SK-N-SH (cell line): ENCODE data around the gene PRPF40A. TPM values are rescaled to one million over a fixed set of nuclear protein-coding genes. Genes with fewer than 3 reads are reported as not detected.
"Not testable (repeated sequence)": the region's sequence is repeated elsewhere in the genome, so short reads cannot be mapped to it uniquely, and the experiment has no call there.

Experiments
- CTCF ChIA-PET: fragments of 300-600, 350-600 bp; formaldehyde crosslinking; extraction: SDS; loops from one replicate; lab custom pipeline; 2021; lab: Yijun Ruan, JAX
- POLR2A ChIA-PET: fragments of 350-600 bp; sonication (Branson Sonifier 250); formaldehyde crosslinking; extraction: SDS; loops from one replicate; lab custom pipeline; 2020; ENCODE audit warnings: antibody characterized with exemption, inconsistent platforms; lab: Yijun Ruan, JAX
- DNase-seq: peaks from one replicate; pipeline ENCODE4 v3.0.0; 2012
- H2AFZ ChIP-seq: fragments of 200-600 bp; sonication (generic); 2 replicates; pipeline ENCODE4 v1.8.1; 2016; ENCODE audit warnings: antibody characterized with exemption, mild to moderate bottlenecking, low read depth
- H3F3A ChIP-seq: fragments of 200-600 bp; sonication (generic); replicated peaks from 2 replicates; pipeline ENCODE3; 2016; ENCODE audit warnings: antibody characterized with exemption, mild to moderate bottlenecking; ENCODE audit not compliant: insufficient read depth
- H3K27ac ChIP-seq, 2 experiments: fragments of 200-500 bp in 1 of 2; fragments of 200-600 bp in 1 of 2; sonication (Bioruptor generic) in 1 of 2; sonication (generic), shearing (Covaris generic) in 1 of 2; 2 replicates each; pipeline versions ENCODE4 v1.5.1 to v1.6.1; 2014 to 2016; ENCODE audit warnings: low read depth in 2 of 2, inconsistent platforms in 1 of 2, low read length in 1 of 2, mild to moderate bottlenecking in 1 of 2, mixed read lengths in 1 of 2
- H3K27me3 ChIP-seq: fragments of 200-600 bp; sonication (generic), shearing (Covaris generic); 2 replicates; pipeline ENCODE4 v1.6.1; 2016; ENCODE audit warnings: mixed run types; ENCODE audit not compliant: insufficient read depth
- H3K36me3 ChIP-seq, 2 experiments: fragments of 200-500 bp in 1 of 2; fragments of 200-600 bp in 1 of 2; sonication (Bioruptor generic) in 1 of 2; sonication (generic) in 1 of 2; replicated peaks in 1 of 2; 2 replicates each; pipeline versions ENCODE3 to v1.5.1; 2014 to 2016; ENCODE audit warnings: low read length in 1 of 2, mild to moderate bottlenecking in 1 of 2; ENCODE audit not compliant: insufficient read depth in 2 of 2, control insufficient read depth in 1 of 2
- H3K4me1 ChIP-seq, 2 experiments: fragments of 200-500 bp in 1 of 2; fragments of 200-600 bp in 1 of 2; sonication (Bioruptor generic) in 1 of 2; sonication (generic), shearing (Covaris generic) in 1 of 2; 2 replicates each; pipeline versions ENCODE4 v1.5.1 to v1.6.1; 2014 to 2016; ENCODE audit warnings: low read depth in 1 of 2, low read length in 1 of 2, mixed run types in 1 of 2; ENCODE audit not compliant: insufficient read depth in 2 of 2, control insufficient read depth in 1 of 2
- H3K4me2 ChIP-seq: fragments of 200-600 bp; sonication (generic), shearing (Covaris generic); 2 replicates; pipeline ENCODE4 v1.6.1; 2017; ENCODE audit warnings: mixed run types
- H3K4me3 ChIP-seq, 2 experiments: fragments of 200-500 bp in 1 of 2; fragments of 200-600 bp in 1 of 2; sonication (Bioruptor generic) in 1 of 2; sonication (generic), shearing (Covaris generic) in 1 of 2; 2 replicates each; pipeline versions ENCODE4 v1.5.1 to v1.8.1; 2014 to 2016; ENCODE audit warnings: low read depth in 2 of 2, inconsistent platforms in 1 of 2, low read length in 1 of 2, mild to moderate bottlenecking in 1 of 2, mixed read lengths in 1 of 2, moderate library complexity in 1 of 2
- H3K79me2 ChIP-seq: fragments of 200-600 bp; sonication (generic); 2 replicates; pipeline ENCODE4 v1.8.1; 2017; ENCODE audit warnings: mild to moderate bottlenecking; ENCODE audit not compliant: insufficient read depth
- H3K9ac ChIP-seq: fragments of 200-600 bp; sonication (generic); 2 replicates; pipeline ENCODE4 v1.6.1; 2017; ENCODE audit warnings: mixed run types
- H3K9me2 ChIP-seq: fragments of 200-600 bp; sonication (generic); 2 replicates; pipeline ENCODE4 v1.6.1; 2017; ENCODE audit warnings: mixed run types
- H3K9me3 ChIP-seq: fragments of 200-600 bp; sonication (generic); 2 replicates; pipeline ENCODE4 v1.6.1; 2017; ENCODE audit warnings: mixed run types, mild to moderate bottlenecking, moderate library complexity
- H4K20me1 ChIP-seq: fragments of 200-600 bp; sonication (generic); 2 replicates; pipeline ENCODE4 v1.6.1; 2017; ENCODE audit warnings: mild to moderate bottlenecking, mixed run types; ENCODE audit not compliant: insufficient read depth
- CHD2 ChIP-seq: fragments of 150-350 bp; IDR thresholded peaks from 2 replicates; pipeline ENCODE4 v1.6.1; 2018; ENCODE audit warnings: low read length; ENCODE audit not compliant: partially characterized antibody
- CTCF ChIP-seq: fragments of 200-600 bp; sonication (generic); IDR thresholded peaks from 2 replicates; pipeline ENCODE4 v1.6.1; 2017; ENCODE audit warnings: antibody characterized with exemption, mild to moderate bottlenecking, moderate library complexity
- ELF1 ChIP-seq: IDR thresholded peaks from 2 replicates; pipeline ENCODE4 v1.4.0; 2012
- EP300 ChIP-seq, 2 experiments: IDR thresholded peaks; 2 replicates each; pipeline versions ENCODE4 v1.4.0 to v1.6.1; 2012; ENCODE audit warnings: borderline replicate concordance in 1 of 2, low read depth in 1 of 2, low read length in 1 of 2
- EZH2phosphoT487 ChIP-seq: fragments of 200-600 bp; sonication (generic); IDR thresholded peaks from 2 replicates; pipeline ENCODE4 v1.6.1; 2017; ENCODE audit warnings: low read depth, mixed run types, mild to moderate bottlenecking, antibody characterized with exemption, moderate library complexity, borderline replicate concordance
- GABPA ChIP-seq: IDR thresholded peaks from 2 replicates; pipeline ENCODE4 v1.4.0; 2012; ENCODE audit warnings: low read depth, mild to moderate bottlenecking
- IRF3 ChIP-seq: fragments of 150-350 bp; IDR thresholded peaks from 2 replicates; pipeline ENCODE4 v1.6.1; 2016; ENCODE audit warnings: mild to moderate bottlenecking, low read depth, low read length
- JUND ChIP-seq: IDR thresholded peaks from 2 replicates; pipeline ENCODE4 v1.4.0; 2012
- MEF2A ChIP-seq: IDR thresholded peaks from 2 replicates; pipeline ENCODE4 v1.4.0; 2012; ENCODE audit warnings: low read depth, borderline replicate concordance
- NRF1 ChIP-seq: IDR thresholded peaks from 2 replicates; pipeline ENCODE4 v1.6.1; 2012; ENCODE audit warnings: low read depth, mild to moderate bottlenecking, low read length
- POLR2AphosphoS5 ChIP-seq: IDR thresholded peaks from 2 replicates; pipeline ENCODE4 v1.6.1; 2012; ENCODE audit warnings: low read depth, low read length
- RAD21 ChIP-seq: IDR thresholded peaks from 2 replicates; pipeline ENCODE4 v1.6.1; 2012; ENCODE audit warnings: mild to moderate bottlenecking, low read length
- SIN3A ChIP-seq: IDR thresholded peaks from 2 replicates; pipeline ENCODE4 v1.6.1; 2012; ENCODE audit warnings: low read depth, mild to moderate bottlenecking, low read length, moderate library complexity, borderline replicate concordance
- TEAD4 ChIP-seq: IDR thresholded peaks from 2 replicates; pipeline ENCODE4 v1.4.0; 2012; ENCODE audit warnings: mild to moderate bottlenecking, borderline replicate concordance; ENCODE audit not compliant: insufficient read depth
- USF1 ChIP-seq: IDR thresholded peaks from 2 replicates; pipeline ENCODE4 v1.4.0; 2012; ENCODE audit warnings: low read depth, borderline replicate concordance
- WGBS: methylation state at CpG from one replicate; pipeline ENCODE4 v1.1.6; 2017; ENCODE audit warnings: low lambda C conversion rate; 5-methylcytosine and 5-hydroxymethylcytosine counted together
- polyA plus RNA-seq, 3 experiments: library from polyadenylated mRNA; depleted of rRNA; stranded (reverse); fragments of >200 nt; gene quantifications; 2 replicates each; pipeline ENCODE4 v1.2.3, GENCODE V29; 2012
- TF ChIP-seq, protein P1 (sequence below): IDR thresholded peaks from 2 replicates; pipeline ENCODE4 v1.4.0; 2012; ENCODE audit warnings: low read depth
- TF ChIP-seq, protein P2 (sequence below): IDR thresholded peaks from 2 replicates; pipeline ENCODE4; 2012

Gene PRPF40A
- polyA plus RNA-seq, 1 of the 3 experiments (the other 2 are of a cell fraction), result 55.8 TPM

DNA sequence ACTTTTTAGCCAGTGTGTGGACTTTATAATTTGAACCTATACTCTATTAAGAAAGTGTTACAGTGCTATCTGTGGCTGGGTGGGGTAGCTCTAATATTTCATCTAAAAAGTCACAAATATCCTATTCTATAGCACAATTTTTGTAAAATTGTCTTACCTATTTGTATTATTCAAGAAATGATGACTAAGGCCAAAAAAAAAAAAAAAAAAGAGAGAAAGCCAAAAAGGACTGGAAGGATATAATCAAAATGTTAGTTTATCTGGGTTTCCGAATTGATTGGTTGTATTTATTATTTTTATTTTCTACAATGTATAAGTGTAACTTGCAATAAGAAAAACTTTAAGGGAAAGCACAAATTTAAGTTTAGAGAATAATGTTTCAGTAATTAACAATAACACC is 6.7 kb upstream of the PRPF40A start:
- POLR2A ChIA-PET, result no interaction called here
- Histone ChIP-seq H2AFZ (no peak overlapping the region), H3K27me3 (no peaks in the 10 kb centered on the region), H3K9ac (no peak overlapping the region), H3K27ac (no peak overlapping the region), H3F3A (peaks cover 4% of the 10 kb centered on the region), H3K4me1 (no peaks in the 10 kb centered on the region; a peak in 2 of 4 replicates), H3K9me3 (no peaks in the 10 kb centered on the region), H3K4me3 (no peak overlapping the region), H3K4me2 (no peak overlapping the region), H3K79me2 (peaks cover 89% of the 10 kb centered on the region), H3K9me2 (no peaks in the 10 kb centered on the region), H4K20me1 (peaks cover 3% of the 10 kb centered on the region; the same call in 1 of the 2 replicates), H3K36me3 (peaks cover 15 to 20% of the 10 kb centered on the region in 2 experiments)
- 96% methylated on average over 1 of the region's 1 CpG for WGBS
- TF ChIP-seq CTCF (no peak), POLR2AphosphoS5 (no peak), RAD21 (no peak), CHD2 (no peak), EP300 (IDR thresholded peaks at IDR 0.05; ENCODE audit: borderline replicate concordance in 1 of 2, low read depth in 1 of 2, low read length in 1 of 2) (no peak), EZH2phosphoT487 (no peak), IRF3 (no peak), JUND (no peak), TEAD4 (no peak), SIN3A (no peak), NRF1 (no peak), GABPA (no peak), USF1 (no peak), ELF1 (no peak), MEF2A (no peak)
- TF ChIP-seq, protein P1, sequence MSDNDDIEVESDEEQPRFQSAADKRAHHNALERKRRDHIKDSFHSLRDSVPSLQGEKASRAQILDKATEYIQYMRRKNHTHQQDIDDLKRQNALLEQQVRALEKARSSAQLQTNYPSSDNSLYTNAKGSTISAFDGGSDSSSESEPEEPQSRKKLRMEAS, result no peak
- TF ChIP-seq, protein P2, sequence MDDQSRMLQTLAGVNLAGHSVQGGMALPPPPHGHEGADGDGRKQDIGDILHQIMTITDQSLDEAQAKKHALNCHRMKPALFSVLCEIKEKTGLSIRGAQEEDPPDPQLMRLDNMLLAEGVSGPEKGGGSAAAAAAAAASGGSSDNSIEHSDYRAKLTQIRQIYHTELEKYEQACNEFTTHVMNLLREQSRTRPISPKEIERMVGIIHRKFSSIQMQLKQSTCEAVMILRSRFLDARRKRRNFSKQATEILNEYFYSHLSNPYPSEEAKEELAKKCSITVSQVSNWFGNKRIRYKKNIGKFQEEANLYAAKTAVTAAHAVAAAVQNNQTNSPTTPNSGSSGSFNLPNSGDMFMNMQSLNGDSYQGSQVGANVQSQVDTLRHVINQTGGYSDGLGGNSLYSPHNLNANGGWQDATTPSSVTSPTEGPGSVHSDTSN, result no peak
- DNase-seq, result no peak
- CTCF ChIA-PET, result interaction anchor here (1.2 kb wide), 1 partner anchor 16 kb away, joined by 3 read pairs; no protein-coding TSS in a partner anchor

GRCh38 chr2:152722639-152723038 is 5.4 kb upstream of the PRPF40A start:
- peaks cover 13 to 20% of the 10 kb centered on the region in 2 experiments for H3K36me3 ChIP-seq
- H3K27ac ChIP-seq, H3K9me3 ChIP-seq, H3K27me3 ChIP-seq, H3K9me2 ChIP-seq, H3F3A ChIP-seq, H4K20me1 ChIP-seq, H3K9ac ChIP-seq, DNase-seq, H2AFZ ChIP-seq, H3K4me1 ChIP-seq, H3K4me3 ChIP-seq, H3K4me2 ChIP-seq: not testable (repeated sequence)
- ChIA-PET POLR2A (interaction anchor here (0.6 kb wide), 1 partner anchor 9 kb away, joined by 3 read pairs; no protein-coding TSS in a partner anchor), CTCF (interaction anchor here (0.7 to 1.5 kb wide), 2 partner anchors 17 to 21 kb away, joined by 3 to 6 read pairs; no protein-coding TSS in a partner anchor)
- peaks cover 86% of the 10 kb centered on the region for H3K79me2 ChIP-seq
- WGBS, result 96% methylated on average over 8 of the region's 8 CpGs
